ENCODE data around the gene CORO1C.
A peak's percentile ranks its signal among the peaks of the same experiment; 100 is the strongest.
"Not testable (repeated sequence)": the region's sequence is repeated elsewhere in the genome, so short reads cannot be mapped to it uniquely, and the experiment has no call there.

The CORO1C gene

DNA sequence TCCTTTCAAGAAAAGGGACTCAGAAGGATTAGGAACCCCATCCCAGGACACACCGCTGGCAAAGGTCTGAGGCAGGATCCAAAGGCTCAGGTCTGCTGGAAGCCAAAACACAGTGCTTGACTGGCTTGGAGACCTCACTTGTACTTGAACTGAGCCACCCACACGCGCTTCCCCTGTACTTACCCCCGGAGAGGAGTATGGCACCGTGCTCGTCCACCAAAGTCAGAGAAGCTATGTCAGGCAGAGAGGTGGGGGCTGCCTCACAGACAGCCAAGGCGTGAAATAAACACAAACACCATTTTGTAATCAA, 86.6 kb downstream of the CORO1C start:
- DNase-seq, result no peak

- no peak for DNase-seq
Observed at GRCh38 chr12:108643941-108644810, 87.1 kb downstream of the CORO1C start.

DNA sequence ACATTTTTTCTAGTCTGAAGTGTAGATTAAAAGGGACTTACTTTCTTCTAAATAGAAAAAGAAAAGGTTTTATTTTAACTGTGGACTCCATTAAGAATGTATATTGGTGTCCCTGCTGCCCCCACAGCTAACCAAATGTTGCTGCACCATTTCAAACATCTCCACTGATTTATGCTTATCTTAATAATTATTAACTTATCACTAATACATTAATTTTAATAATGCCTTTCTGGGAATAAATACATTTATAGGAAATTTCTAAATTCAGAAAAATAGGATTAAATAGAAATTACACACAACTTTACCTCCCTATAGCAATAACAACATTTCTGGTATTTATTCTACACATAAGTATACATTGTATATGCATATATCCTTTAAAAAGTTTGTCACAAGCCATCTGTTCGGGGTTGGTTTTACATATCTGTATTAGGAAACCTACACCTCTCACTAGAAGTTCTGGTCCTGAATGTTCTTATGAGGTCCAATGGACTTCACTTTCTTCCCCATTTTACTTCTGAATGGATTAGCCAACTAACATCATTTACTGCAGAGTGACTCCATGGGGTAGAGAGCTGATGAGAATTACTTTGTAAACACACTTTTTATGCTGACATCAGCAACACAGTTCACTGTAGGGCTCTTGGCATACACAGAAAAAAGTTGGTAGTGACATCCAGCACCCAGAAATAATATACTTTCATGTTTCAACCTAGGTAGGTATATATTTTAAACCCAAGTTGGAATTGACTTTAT, 88.2 kb downstream of the CORO1C start:
- DNase-seq, result no peak

DNA sequence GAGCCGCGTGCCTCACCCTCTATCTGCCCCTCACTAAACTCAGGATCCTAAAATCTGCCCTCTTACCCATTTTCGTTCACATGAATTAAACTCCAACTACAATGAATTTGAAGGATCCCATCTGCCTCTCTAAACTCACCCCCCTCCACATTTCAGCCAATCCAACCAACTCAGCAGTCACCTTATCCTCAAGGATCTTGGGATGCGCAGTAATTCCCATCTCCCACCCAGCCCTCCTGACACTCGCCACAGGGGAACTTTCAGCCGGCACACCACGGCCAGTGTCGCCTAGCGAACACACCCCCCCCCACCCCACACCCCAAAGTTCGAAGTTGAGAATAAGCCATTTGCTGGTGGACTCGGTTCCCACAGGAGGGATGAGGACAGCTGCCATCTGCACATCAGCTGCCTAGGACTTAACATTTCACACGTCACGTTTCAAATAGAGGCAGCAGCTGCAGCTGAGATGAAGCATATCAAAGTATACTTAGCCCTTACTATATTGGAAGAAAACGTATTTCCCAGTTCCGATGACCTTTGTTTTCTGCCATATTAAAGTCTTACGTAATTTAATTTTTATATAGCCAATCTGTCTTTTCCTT, 88.9 kb downstream of the CORO1C start:
- DNase-seq, result peak; percentile 63

- no peak for DNase-seq
Observed at GRCh38 chr12:108641446-108642268, 89.7 kb downstream of the CORO1C start.

DNA sequence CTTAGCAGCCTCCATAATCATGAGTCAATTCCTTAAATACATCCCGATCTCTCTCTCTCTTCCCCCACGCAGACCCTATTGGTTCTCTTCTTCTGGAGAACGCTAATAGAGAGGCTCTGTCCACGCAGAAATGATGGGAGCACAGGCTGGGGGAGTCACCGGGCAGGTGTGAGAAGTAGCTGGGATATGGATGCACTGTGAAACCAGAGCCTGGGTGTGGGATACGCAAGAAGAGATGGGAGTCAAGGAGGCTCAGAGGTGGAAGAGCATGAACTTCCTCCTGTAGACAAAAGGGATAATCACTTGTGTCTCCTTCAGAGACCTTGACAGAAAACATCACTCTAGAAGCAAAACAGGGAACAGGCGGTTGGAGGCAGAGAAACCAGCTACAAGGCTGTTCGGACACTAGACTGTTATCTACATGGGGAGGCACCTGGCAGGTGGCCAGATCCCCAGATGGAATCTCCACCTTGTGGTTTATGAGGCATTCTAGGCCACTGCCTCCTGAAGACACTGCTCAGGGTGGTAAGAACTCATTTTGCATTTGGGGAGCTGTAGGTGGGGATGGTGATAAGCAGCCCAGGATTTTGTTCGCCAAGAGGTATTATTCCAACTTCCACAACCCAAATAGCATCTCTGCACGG, 90.4 kb downstream of the CORO1C start:
- DNase-seq, result no peak

DNA sequence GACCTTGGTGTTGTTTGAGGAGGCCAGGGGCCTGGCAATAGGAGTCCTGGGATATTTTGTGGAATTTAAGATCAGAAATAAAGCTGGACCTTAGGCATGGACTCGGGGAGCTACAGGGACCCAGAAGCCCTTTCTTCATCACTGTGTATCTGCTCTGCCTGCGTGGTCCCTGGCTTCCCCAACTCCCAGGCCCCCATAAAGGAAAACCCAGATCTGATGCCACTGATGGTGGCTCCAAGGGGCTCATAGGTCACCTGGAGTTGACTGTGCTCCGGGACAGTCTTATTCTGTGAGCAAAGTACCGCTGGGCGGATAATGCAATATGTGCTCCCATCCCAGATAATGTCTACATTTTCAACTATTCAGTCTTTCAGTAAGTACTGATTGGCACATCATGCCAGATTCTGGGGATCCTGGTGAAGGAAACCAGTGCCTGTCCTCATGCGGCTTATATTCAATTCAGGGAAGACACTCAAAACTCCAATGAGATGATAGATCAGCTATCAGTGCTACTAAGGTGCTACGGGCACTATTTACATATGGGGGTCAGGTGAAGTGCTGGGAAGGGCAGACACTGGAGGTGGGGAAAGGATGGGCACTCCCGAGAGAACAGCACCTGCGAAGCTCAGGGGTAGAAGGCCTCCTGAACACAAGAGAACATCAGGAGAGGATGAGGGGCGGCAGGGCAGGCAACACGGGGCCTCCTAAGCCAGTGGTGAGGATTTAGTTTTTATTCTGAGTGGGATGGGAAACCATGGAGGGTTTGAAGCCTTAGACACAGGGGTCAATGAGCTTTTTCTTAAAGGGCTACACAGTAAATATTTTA, 92.1 kb downstream of the CORO1C start:
- no peak for DNase-seq

- DNase-seq, result no peak
Observed at GRCh38 chr12:108638141-108638827, 93.0 kb downstream of the CORO1C start.

GRCh38 chr12:108637222-108637971, 93.9 kb downstream of the CORO1C start:
- DNase-seq, result no peak

GRCh38 chr12:108635997-108636808, 95.1 kb downstream of the CORO1C start:
- DNase-seq, result no peak

DNA sequence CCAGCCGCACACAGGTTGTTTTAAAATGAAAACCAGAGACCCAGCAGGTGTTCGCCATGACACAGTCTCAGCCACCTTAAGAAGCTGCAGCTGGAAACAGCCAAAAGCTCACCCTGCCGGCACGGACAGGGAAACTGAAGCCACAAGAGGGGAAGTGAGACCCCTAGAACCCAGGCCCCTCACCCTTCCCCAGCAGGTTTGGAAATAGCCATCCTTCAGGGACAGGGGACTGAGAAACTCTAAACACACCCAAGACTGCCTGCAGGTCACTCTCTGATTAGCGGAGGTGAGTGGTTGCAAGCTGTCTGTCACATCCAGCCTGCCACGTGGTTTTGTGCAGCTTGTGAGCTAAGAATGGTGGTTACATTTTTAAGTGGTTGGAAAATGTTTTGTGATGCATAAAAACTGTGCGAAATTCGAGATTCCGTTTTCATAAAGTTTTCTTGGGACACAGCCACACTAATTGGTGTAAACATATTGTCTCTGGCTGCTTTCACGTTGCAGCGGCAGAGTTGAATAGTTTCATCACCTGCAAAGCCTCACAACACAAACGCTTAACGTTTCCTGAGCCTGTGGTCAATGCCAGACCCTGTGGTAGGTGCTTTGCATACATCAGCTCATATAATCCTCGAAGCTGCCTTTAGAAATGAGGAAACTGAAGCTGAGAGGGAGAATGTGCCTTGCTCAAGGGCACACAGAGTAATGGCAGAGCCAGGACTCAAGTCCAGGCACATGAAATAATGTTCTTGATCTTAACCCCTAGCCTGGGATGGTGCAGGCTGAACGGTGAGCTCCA, 95.9 kb downstream of the CORO1C start:
- no peak for DNase-seq

GRCh38 chr12:108634341-108634751, 97.0 kb downstream of the CORO1C start:
- DNase-seq, result peak; percentile 80

DNA sequence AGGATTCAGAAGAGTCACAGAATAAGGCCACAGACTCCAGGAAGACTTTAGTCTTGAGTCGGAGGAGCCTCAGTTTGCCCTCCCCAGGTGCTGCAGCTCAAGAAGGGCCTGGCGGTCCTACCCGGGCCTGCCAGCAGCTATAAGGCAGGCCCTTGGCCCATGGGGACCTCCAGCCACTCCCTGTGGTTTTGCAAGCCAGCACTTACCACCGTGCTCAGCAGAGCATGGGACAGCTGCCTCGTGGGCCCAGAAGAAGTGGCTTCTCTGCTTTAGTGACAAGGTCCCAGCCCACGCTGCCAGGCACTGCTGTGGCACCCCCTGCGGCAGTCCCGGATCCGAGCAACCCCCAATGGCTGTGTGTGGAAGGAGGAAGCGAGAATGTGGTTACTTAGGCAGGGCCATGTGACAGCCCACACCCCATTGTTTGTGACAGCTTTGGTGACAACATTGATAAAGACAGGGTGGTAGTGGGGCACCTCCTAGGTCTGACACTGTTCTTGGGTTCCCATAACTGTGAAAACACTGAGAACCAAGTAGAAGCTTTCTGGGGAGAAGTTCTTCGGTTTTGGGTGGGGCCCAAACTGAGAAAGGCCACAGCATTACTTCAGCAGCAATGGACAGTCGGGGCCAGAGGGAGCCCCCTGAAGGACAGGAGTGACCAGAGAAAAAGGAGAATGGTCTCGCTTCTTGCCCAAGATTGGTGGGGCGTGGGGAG, 97.6 kb downstream of the CORO1C start, which contains the start of gene SELPLG:
TSS of gene SELPLG (minus strand) at position 361 of the 715 bp plus-strand sequence. CDS start 9,587 bp downstream, outside the sequence.
- no peak for DNase-seq

DNA sequence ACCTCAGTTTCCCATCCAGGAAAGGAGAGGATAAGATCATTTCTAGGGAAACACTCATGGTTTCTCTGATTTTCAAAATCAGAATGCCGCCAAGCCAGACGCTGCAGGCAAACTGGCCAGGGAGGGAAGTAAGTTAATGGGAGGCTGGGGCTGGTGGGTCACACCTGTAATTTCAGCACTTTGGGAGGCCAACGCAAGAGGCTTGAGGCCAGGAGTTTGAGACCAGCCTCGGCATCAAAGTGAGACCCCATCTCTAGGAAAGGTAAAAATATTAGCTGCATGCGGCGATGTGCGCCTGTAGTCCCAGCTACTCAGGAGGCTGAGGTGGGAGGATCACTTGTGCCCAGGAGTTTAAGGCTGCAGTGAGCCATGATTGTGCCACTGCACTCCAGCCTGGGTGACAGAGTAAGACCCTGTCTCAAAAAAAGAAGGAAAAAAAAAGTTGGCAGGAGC, 98.2 kb downstream of the CORO1C start:
- DNase-seq, result no peak

DNA sequence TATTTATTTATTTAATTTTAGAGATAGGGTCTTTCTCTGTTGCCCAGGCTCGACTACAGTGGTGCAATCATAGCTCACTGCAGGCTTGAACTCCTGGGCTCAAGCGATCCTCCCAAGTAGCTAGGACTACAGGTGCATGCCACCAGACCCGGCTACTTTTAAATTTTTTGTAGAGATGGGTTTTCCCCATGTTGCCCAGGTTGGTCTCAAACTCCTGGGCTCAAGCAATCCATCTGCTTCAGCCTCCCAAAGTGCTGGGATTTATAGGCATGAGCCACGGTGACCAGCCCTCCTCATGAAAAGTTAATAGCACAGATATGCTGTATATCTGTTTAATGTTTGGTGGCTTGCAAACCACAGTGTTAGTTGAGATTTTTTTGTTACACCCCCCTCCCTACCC, 100.1 kb downstream of the CORO1C start:
- not testable (repeated sequence) for DNase-seq

DNA sequence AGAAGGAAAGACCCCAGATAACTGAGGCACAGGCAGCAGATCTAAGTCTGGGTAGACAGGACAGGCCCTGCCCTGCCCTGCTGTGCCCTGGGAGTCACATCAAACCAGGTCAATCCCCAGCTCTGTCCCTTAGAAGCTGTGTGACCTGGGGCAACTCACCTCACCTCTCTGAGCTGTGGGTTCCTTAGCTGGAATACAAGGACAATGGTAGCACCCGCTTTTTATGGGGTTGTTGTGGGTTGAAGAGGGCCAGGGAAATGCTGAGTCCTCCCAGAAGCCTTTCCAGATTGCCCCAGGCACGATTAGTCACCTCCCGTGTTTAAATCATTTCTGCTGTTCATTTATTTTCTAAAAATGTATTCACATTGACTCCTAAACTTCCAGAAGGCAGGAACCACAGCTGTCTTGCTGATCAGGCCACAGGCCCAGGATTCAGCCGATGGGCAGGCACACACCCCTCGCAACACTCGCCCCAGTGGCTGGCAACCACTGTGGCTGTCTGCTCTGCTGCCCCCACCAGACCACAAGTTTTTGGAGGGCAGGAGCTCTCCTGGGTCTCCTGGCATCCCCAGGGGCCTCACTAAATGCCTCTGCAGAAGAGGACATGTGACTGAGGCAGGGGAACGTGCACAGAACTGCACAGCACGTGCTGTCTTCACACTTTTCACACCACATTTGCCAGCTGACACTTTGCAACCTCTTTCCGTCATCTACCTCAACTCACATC, 100.7 kb downstream of the CORO1C start:
- no peak for DNase-seq
